ENCODE results near the gene NDUFA3. TPM values are rescaled to one million over a fixed set of nuclear protein-coding genes. Genes with fewer than 3 reads are reported as not detected.

Gene NDUFA3
- 777 TPM for polyA plus RNA-seq (2013, experiment 1 of 2)
- polyA plus RNA-seq (2013, experiment 2 of 2): 754 TPM

- Histone ChIP-seq H3K36me3 (replicated peaks in 1 of 2; ENCODE audit: control insufficient read depth in 2 of 2, insufficient read depth in 2 of 2, low read length in 2 of 2) (peaks cover 19 to 22% of the 10 kb centered on the region in 2 donors), H3K23ac (ENCODE audit: low read depth, low read length, poor library complexity) (peak within 1 kb of the TSS; percentile 76), H3K18ac (ENCODE audit: low read length) (peak within 1 kb of the TSS; percentile 91), H3K9me3 (replicated peaks in 1 of 2; ENCODE audit: control insufficient read depth in 2 of 2, insufficient read depth in 1 of 2, low read depth in 1 of 2, low read length in 2 of 2) (no peaks in the 10 kb centered on the region), H2BK5ac (ENCODE audit: low read length) (peak within 1 kb of the TSS; percentile 89), H3K4me3 (ENCODE audit: low read length in 2 of 2) (peak within 1 kb of the TSS; percentile 95 to 98), H3K9ac (ENCODE audit: low read depth, low read length, poor library complexity) (peak within 1 kb of the TSS; percentile 96), H4K91ac (ENCODE audit: low read depth, low read length, poor library complexity) (no peak within 1 kb of the TSS), H3K79me1 (ENCODE audit: low read depth, low read length) (peaks cover 4% of the 10 kb centered on the region), H3K4me2 (ENCODE audit: insufficient read depth, low read length, poor library complexity, severe bottlenecking) (peak within 1 kb of the TSS; percentile 89), H2BK15ac (ENCODE audit: low read length) (no peak within 1 kb of the TSS), H3K27ac (replicated peaks; ENCODE audit: low read length) (no peak within 1 kb of the TSS), H4K8ac (ENCODE audit: low read depth, low read length) (no peak within 1 kb of the TSS), H3K27me3 (ENCODE audit: control insufficient read depth in 3 of 3, insufficient read depth in 3 of 3, low read depth in 1 of 3, low read length in 3 of 3) (no peaks in the 10 kb centered on the region), H2AFZ (ENCODE audit: low read length) (peak within 1 kb of the TSS; percentile 93), H3K14ac (ENCODE audit: low read length) (peak within 1 kb of the TSS; percentile 49), H2BK120ac (ENCODE audit: low read depth, low read length) (no peak within 1 kb of the TSS), H2AK5ac (ENCODE audit: low read depth, low read length) (peak within 1 kb of the TSS; percentile 73), H2BK12ac (ENCODE audit: low read length) (no peak within 1 kb of the TSS), H3K4ac (ENCODE audit: low read length) (peak within 1 kb of the TSS; percentile 66), H3K4me1 (ENCODE audit: control insufficient read depth in 2 of 2, insufficient read depth in 1 of 2, low read depth in 1 of 2, low read length in 2 of 2) (peaks cover 0 to 2% of the 10 kb centered on the region in 2 donors)
- peak; percentile 98 for DNase-seq (ENCODE audit: low spot score)
- no CpG with 5 or more reads among the region's 54 CpGs for WGBS, 2 donors (ENCODE audit: extremely low coverage in 2 of 2, insufficient read length in 2 of 2, insufficient replicate concordance in 1 of 2)
These were observed at the start of gene NDUFA3 for GRCh38 chr19:54102421-54103169. TSS of gene NDUFA3 (plus strand) at chr19:54102855. CDS start at chr19:54102879, 24 bp downstream.

GRCh38 chr19:54062643-54063042 lies 40.0 kb upstream of the NDUFA3 start:
- no peaks in the 10 kb centered on the region for H3K36me3 ChIP-seq (replicated peaks in 1 of 2; ENCODE audit: control insufficient read depth in 2 of 2, insufficient read depth in 2 of 2, low read length in 2 of 2)
- no peak for DNase-seq (ENCODE audit: low spot score)

GRCh38 chr19:54063350-54064116 lies 39.1 kb upstream of the NDUFA3 start, which contains the start of gene VSTM1:
TSS of gene VSTM1 (minus strand) at chr19:54063897. CDS start at chr19:54063777, 120 bp downstream.
- Histone ChIP-seq H3K4me3 (ENCODE audit: low read length in 2 of 2) (no peak within 1 kb of the TSS), H3K14ac (ENCODE audit: low read length) (no peak within 1 kb of the TSS), H2BK120ac (ENCODE audit: low read depth, low read length) (no peak within 1 kb of the TSS), H3K18ac (ENCODE audit: low read length) (no peak within 1 kb of the TSS), H3K4me2 (ENCODE audit: insufficient read depth, low read length, poor library complexity, severe bottlenecking) (no peak within 1 kb of the TSS), H2AFZ (ENCODE audit: low read length) (no peak within 1 kb of the TSS), H3K27ac (replicated peaks; ENCODE audit: low read length) (no peak within 1 kb of the TSS), H3K9me3 (replicated peaks in 1 of 2; ENCODE audit: control insufficient read depth in 2 of 2, insufficient read depth in 1 of 2, low read depth in 1 of 2, low read length in 2 of 2) (no peaks in the 10 kb centered on the region), H3K79me1 (ENCODE audit: low read depth, low read length) (no peaks in the 10 kb centered on the region), H4K8ac (ENCODE audit: low read depth, low read length) (no peak within 1 kb of the TSS), H2BK15ac (ENCODE audit: low read length) (no peak within 1 kb of the TSS), H3K4ac (ENCODE audit: low read length) (no peak within 1 kb of the TSS), H2AK5ac (ENCODE audit: low read depth, low read length) (no peak within 1 kb of the TSS), H2BK5ac (ENCODE audit: low read length) (no peak within 1 kb of the TSS), H3K36me3 (replicated peaks in 1 of 2; ENCODE audit: control insufficient read depth in 2 of 2, insufficient read depth in 2 of 2, low read length in 2 of 2) (no peaks in the 10 kb centered on the region), H4K91ac (ENCODE audit: low read depth, low read length, poor library complexity) (no peak within 1 kb of the TSS), H3K27me3 (ENCODE audit: control insufficient read depth in 3 of 3, insufficient read depth in 3 of 3, low read depth in 1 of 3, low read length in 3 of 3) (no peaks in the 10 kb centered on the region), H3K4me1 (ENCODE audit: control insufficient read depth in 2 of 2, insufficient read depth in 1 of 2, low read depth in 1 of 2, low read length in 2 of 2) (no peaks in the 10 kb centered on the region), H3K23ac (ENCODE audit: low read depth, low read length, poor library complexity) (no peak within 1 kb of the TSS), H2BK12ac (ENCODE audit: low read length) (no peak within 1 kb of the TSS), H3K9ac (ENCODE audit: low read depth, low read length, poor library complexity) (no peak within 1 kb of the TSS)
- WGBS, 2 donors (ENCODE audit: extremely low coverage in 2 of 2, insufficient read length in 2 of 2, insufficient replicate concordance in 1 of 2): no CpG with 5 or more reads among the region's 34 CpGs
- DNase-seq (ENCODE audit: low spot score): no peak

More at GRCh38 chr19:54062643-54063042, 40.0 kb upstream of the NDUFA3 start:
- Histone ChIP-seq H3K23ac (ENCODE audit: low read depth, low read length, poor library complexity) (no peak overlapping the region), H4K8ac (ENCODE audit: low read depth, low read length) (no peak overlapping the region), H2BK12ac (ENCODE audit: low read length) (no peak overlapping the region), H2AFZ (ENCODE audit: low read length) (no peak overlapping the region), H3K4me3 (ENCODE audit: low read length in 2 of 2) (no peak overlapping the region), H3K14ac (ENCODE audit: low read length) (no peak overlapping the region), H2BK5ac (ENCODE audit: low read length) (no peak overlapping the region), H3K18ac (ENCODE audit: low read length) (no peak overlapping the region), H3K27ac (replicated peaks; ENCODE audit: low read length) (no peak overlapping the region), H3K4ac (ENCODE audit: low read length) (no peak overlapping the region), H3K4me1 (ENCODE audit: control insufficient read depth in 2 of 2, insufficient read depth in 1 of 2, low read depth in 1 of 2, low read length in 2 of 2) (peaks cover 0 to 2% of the 10 kb centered on the region in 2 donors), H3K9ac (ENCODE audit: low read depth, low read length, poor library complexity) (no peak overlapping the region), H3K27me3 (ENCODE audit: control insufficient read depth in 3 of 3, insufficient read depth in 3 of 3, low read depth in 1 of 3, low read length in 3 of 3) (no peaks in the 10 kb centered on the region), H3K79me1 (ENCODE audit: low read depth, low read length) (no peaks in the 10 kb centered on the region), H3K4me2 (ENCODE audit: insufficient read depth, low read length, poor library complexity, severe bottlenecking) (no peak overlapping the region), H3K9me3 (replicated peaks in 1 of 2; ENCODE audit: control insufficient read depth in 2 of 2, insufficient read depth in 1 of 2, low read depth in 1 of 2, low read length in 2 of 2) (no peaks in the 10 kb centered on the region), H2BK15ac (ENCODE audit: low read length) (no peak overlapping the region), H2BK120ac (ENCODE audit: low read depth, low read length) (no peak overlapping the region), H2AK5ac (ENCODE audit: low read depth, low read length) (no peak overlapping the region), H4K91ac (ENCODE audit: low read depth, low read length, poor library complexity) (no peak overlapping the region)
- no CpG with 5 or more reads among the region's 9 CpGs for WGBS, 2 donors (ENCODE audit: extremely low coverage in 2 of 2, insufficient read length in 2 of 2, insufficient replicate concordance in 1 of 2)

- H4K8ac ChIP-seq (ENCODE audit: low read depth, low read length): no peak overlapping the region
- no peak overlapping the region for H2BK12ac ChIP-seq (ENCODE audit: low read length)
- no peaks in the 10 kb centered on the region for H3K36me3 ChIP-seq (replicated peaks in 1 of 2; ENCODE audit: control insufficient read depth in 2 of 2, insufficient read depth in 2 of 2, low read length in 2 of 2)
- no peak overlapping the region for H3K9ac ChIP-seq (ENCODE audit: low read depth, low read length, poor library complexity)
- H3K14ac ChIP-seq (ENCODE audit: low read length): no peak overlapping the region
- no peaks in the 10 kb centered on the region for H3K27me3 ChIP-seq (ENCODE audit: control insufficient read depth in 3 of 3, insufficient read depth in 3 of 3, low read depth in 1 of 3, low read length in 3 of 3)
- H2AK5ac ChIP-seq (ENCODE audit: low read depth, low read length): no peak overlapping the region
- no CpG with 5 or more reads among the region's 5 CpGs for WGBS, 2 donors (ENCODE audit: extremely low coverage in 2 of 2, insufficient read length in 2 of 2, insufficient replicate concordance in 1 of 2)
- no peak overlapping the region for H4K91ac ChIP-seq (ENCODE audit: low read depth, low read length, poor library complexity)
- peak overlapping the region; percentile 9 for H2AFZ ChIP-seq (ENCODE audit: low read length)
- no peak overlapping the region for H3K18ac ChIP-seq (ENCODE audit: low read length)
- no peak overlapping the region for H3K4me2 ChIP-seq (ENCODE audit: insufficient read depth, low read length, poor library complexity, severe bottlenecking)
- no peak for DNase-seq (ENCODE audit: low spot score)
- H3K23ac ChIP-seq (ENCODE audit: low read depth, low read length, poor library complexity): no peak overlapping the region
- H3K9me3 ChIP-seq (replicated peaks in 1 of 2; ENCODE audit: control insufficient read depth in 2 of 2, insufficient read depth in 1 of 2, low read depth in 1 of 2, low read length in 2 of 2): peaks cover 3 to 4% of the 10 kb centered on the region in 2 donors
- no peak overlapping the region for H2BK15ac ChIP-seq (ENCODE audit: low read length)
- H3K4me3 ChIP-seq (ENCODE audit: low read length in 2 of 2): no peak overlapping the region
- no peak overlapping the region for H3K4ac ChIP-seq (ENCODE audit: low read length)
- peaks cover 2% of the 10 kb centered on the region for H3K79me1 ChIP-seq (ENCODE audit: low read depth, low read length)
- no peaks in the 10 kb centered on the region for H3K4me1 ChIP-seq (ENCODE audit: control insufficient read depth in 2 of 2, insufficient read depth in 1 of 2, low read depth in 1 of 2, low read length in 2 of 2)
- no peak overlapping the region for H2BK5ac ChIP-seq (ENCODE audit: low read length)
- H2BK120ac ChIP-seq (ENCODE audit: low read depth, low read length): no peak overlapping the region
- no peak overlapping the region for H3K27ac ChIP-seq (replicated peaks; ENCODE audit: low read length)
These were observed 33.2 kb upstream of the NDUFA3 start for GRCh38 chr19:54069470-54069869.
